Measurements from ENCODE around the gene RPS21. TPM values are rescaled to one million over a fixed set of nuclear protein-coding genes. Genes with fewer than 3 reads are reported as not detected.
A peak's percentile ranks its signal among the peaks of the same experiment; 100 is the strongest.

The RPS21 gene
- total RNA-seq, 4 donors from 2014 or later: 1,664 to 5,734 (median 2,155) TPM

DNA sequence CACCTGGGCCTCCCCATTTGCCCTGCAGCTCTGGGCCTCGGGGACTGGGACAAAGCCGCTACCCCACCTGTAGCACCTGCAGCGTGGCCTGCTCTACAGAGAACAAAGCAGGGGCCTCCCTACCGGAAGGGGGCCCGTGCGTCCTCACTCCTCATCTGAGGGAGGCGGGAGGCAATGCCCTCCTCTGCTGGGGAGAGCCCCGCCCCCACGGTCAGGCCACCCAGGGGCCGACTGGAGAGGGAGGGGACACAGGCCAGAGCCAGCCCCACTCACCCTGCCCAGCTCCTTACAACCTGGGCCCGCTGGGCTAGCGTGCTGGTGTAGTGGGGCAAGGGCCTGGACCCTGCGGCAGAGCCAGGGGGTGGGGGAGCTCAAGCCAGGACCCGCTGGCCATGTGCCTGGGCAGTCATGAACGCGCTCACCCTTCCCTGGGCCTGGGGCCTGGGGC lies 27.8 kb upstream of the RPS21 start:
- DNase-seq (ENCODE audit: low spot score in 2 of 2): no peak
- no peak for TF ChIP-seq POLR2A (IDR thresholded peaks at IDR 0.05)
- TF ChIP-seq, protein P1, sequence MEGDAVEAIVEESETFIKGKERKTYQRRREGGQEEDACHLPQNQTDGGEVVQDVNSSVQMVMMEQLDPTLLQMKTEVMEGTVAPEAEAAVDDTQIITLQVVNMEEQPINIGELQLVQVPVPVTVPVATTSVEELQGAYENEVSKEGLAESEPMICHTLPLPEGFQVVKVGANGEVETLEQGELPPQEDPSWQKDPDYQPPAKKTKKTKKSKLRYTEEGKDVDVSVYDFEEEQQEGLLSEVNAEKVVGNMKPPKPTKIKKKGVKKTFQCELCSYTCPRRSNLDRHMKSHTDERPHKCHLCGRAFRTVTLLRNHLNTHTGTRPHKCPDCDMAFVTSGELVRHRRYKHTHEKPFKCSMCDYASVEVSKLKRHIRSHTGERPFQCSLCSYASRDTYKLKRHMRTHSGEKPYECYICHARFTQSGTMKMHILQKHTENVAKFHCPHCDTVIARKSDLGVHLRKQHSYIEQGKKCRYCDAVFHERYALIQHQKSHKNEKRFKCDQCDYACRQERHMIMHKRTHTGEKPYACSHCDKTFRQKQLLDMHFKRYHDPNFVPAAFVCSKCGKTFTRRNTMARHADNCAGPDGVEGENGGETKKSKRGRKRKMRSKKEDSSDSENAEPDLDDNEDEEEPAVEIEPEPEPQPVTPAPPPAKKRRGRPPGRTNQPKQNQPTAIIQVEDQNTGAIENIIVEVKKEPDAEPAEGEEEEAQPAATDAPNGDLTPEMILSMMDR (IDR thresholded peaks at IDR 0.05): no peak
- WGBS, 2 donors: 33 to 37% methylated on average over 5 to 7 of the region's 16 CpGs
- intact Hi-C loops (cut with DNase I; ENCODE audit: low total_unique reads): no loop called here
- H3K4me3 ChIP-seq (ENCODE audit: low read depth, poor library complexity, severe bottlenecking): no peak overlapping the region

DNA sequence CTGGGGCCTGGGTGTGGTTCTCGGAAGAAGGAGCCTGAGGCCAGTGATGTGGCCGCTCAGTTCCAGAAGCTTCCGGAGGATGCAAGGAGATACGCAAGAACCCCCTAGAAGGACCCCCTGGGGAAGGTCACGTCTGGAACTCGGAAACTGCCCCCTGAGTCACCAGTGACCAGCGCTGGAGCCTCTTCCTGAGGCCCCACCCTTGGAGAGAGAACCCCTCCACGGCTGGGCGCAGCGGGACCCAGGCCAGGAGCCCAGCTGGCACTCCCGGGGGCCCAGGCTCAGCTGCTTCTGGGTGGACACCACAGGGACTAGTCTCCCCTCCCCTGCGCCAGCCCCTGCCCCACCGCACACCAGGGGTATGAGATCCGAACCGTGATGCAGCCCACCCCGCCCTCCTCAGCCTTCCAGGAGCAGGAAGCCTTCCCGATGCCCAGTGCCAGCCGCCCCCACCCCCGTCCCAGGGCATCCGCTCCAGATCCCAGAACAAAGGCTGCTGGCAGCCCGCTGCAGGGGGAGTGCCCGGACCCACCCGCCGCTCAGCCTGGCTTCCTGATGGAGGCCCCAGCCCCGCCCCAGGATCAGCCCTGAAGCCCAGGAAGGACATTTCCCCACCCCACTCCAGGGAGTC lies 27.3 kb upstream of the RPS21 start:
- intact Hi-C loops (cut with DNase I; ENCODE audit: low total_unique reads): loop anchor here (10.0 kb wide), 1 partner anchor 45 kb away; no protein-coding TSS in a partner anchor
- WGBS, 2 donors: 29 to 33% methylated on average over 16 to 24 of the region's 25 CpGs
- no peak overlapping the region for H3K4me3 ChIP-seq (ENCODE audit: low read depth, poor library complexity, severe bottlenecking)
- peak in 1 of 2 donors; percentile 88 for DNase-seq (ENCODE audit: low spot score in 2 of 2)
- TF ChIP-seq POLR2A (IDR thresholded peaks at IDR 0.05): no peak
- TF ChIP-seq, protein P1 (IDR thresholded peaks at IDR 0.05): no peak

DNA sequence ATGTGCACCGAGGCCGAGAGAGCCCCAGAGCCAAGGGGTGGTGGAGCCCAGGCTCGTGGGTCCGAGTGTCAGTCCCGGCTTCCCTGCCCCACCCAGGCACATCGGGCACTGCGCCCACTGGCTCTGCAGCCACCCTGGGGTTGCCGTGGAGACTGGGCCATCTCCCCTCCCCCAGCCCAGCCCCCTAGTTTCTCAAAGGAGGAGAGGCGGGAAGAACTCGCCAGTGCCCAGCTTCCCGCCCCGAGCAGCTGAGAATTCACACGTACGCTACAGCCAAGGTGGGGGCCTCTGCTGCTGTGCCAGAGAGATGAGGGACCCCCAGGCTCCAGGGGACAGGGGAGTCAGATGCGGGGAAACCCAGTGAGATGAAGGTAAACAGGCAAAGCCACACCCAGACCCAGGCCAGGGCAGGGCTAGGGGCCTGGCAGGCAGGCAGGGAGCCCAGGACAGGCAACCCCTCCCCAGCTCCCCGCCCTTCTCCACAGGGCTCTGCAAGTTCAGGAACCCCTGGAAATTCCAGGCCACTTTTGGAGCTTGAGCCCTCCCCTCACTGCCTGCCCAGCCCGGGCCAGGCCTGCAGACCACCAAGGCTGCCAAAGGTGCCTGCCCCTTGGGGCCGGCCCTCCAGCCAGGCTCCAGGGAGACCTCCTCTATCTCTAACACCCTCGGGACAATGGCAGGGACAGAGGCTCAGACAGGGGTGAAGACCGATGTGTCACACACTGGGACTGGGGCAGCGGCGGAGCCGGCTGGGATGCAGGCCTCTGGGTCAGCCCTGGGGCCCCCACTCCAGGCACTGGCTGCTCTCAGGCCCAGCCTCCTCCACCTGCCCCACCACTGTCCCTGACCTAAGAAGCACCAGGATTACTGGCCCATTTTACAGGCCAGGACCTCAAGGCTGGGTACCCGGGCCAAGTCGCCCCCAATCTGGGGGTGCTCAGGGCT lies 25.8 kb upstream of the RPS21 start:
- TF ChIP-seq, protein P1 (IDR thresholded peaks at IDR 0.05): no peak
- TF ChIP-seq POLR2A (IDR thresholded peaks at IDR 0.05): no peak
- 30 to 52% methylated on average over 10 to 12 of the region's 25 CpGs for WGBS, 2 donors
- intact Hi-C loops (cut with DNase I; ENCODE audit: low total_unique reads): loop anchor here (10.0 kb wide), 1 partner anchor 46 kb away; no protein-coding TSS in a partner anchor
- DNase-seq (ENCODE audit: low spot score in 2 of 2): peak in 1 of 2 donors; percentile 87
- no peak overlapping the region for H3K4me3 ChIP-seq (ENCODE audit: low read depth, poor library complexity, severe bottlenecking)

DNA sequence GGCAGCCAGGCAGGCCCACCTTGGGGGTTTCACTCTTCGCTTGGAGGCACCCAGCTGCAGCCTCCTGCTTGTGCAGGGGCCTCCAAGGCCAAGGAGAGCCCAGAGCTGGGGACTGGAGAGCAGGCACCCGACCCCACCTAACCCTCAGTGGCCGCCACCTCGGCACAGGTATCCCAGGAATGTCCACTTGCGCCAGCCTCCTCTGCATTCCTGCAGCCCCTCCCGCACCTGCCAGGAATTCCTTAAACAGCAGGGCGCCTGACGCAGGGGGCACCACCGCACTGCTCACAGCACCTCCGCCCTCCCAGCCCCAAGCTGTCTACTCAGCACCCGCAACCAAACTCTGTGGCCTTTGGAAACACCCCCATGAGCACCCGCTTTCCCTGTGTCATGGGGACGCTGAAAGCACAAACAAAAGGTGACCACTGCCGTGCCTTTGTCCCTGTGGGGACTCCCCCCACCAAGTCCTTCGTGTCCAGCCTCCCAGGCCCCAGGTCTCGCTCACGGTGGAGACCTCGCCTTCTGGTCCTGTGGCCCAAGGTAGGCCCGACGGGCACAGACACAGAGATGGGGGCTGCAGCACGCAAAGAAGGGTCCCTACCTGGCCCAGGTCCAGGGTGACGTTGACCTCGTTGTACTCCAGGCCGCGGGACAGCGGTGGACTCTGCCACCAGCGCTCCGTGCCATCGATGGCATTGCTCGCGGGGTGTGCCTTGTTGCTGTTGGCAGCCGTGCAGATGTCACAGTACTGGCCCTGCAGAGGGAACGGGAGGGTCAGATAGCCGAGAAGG lies 24.9 kb upstream of the RPS21 start:
- intact Hi-C loops (cut with DNase I; ENCODE audit: low total_unique reads): loop anchor here (10.0 kb wide), 1 partner anchor 47 kb away; no protein-coding TSS in a partner anchor
- no peak overlapping the region for H3K4me3 ChIP-seq (ENCODE audit: low read depth, poor library complexity, severe bottlenecking)
- 54 to 57% methylated on average over 31 to 34 of the region's 34 CpGs for WGBS, 2 donors
- peak in 1 of 2 donors; percentile 85 for DNase-seq (ENCODE audit: low spot score in 2 of 2)
- TF ChIP-seq POLR2A (IDR thresholded peaks at IDR 0.05): no peak
- TF ChIP-seq, protein P1 (IDR thresholded peaks at IDR 0.05): no peak

DNA sequence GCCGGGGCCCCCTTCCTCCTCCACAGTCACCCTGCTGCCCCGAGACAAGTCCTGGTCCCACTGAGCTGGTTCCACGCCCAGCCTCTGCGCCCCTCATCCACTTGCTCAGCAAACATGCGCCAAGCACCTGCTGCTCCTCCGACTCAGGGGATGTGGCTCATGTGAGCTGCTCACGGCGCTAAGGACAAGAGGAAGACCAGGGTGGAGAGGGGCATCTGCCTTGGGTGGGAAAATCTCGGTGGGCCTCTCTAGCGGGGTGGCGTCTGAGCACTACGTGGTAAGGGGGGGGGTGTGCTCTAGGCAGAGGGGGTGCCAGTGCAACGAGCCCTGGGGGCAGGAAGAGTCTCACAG lies 24.3 kb upstream of the RPS21 start:
- H3K4me3 ChIP-seq (ENCODE audit: low read depth, poor library complexity, severe bottlenecking): no peak overlapping the region
- TF ChIP-seq POLR2A (IDR thresholded peaks at IDR 0.05): no peak
- TF ChIP-seq, protein P1 (IDR thresholded peaks at IDR 0.05): no peak
- intact Hi-C loops (cut with DNase I; ENCODE audit: low total_unique reads): loop anchor here (10.0 kb wide), 1 partner anchor 48 kb away; no protein-coding TSS in a partner anchor
- 52 to 54% methylated on average over 12 to 13 of the region's 13 CpGs for WGBS, 2 donors
- no peak for DNase-seq (ENCODE audit: low spot score in 2 of 2)

Measured in lower leg skin (tissue), 4 donors.